Left colon (tissue), 2 donors: ENCODE results near the gene NIN. TPM values are rescaled to one million over a fixed set of nuclear protein-coding genes. Genes with fewer than 3 reads are reported as not detected.
A peak's percentile ranks its signal among the peaks of the same experiment; 100 is the strongest.

Source experiments
- ATAC-seq: fragments of 200-7000 bp; cut with Tn5 transposase; one replicate; pipeline ENCODE4 v1.9.1; 2020; ENCODE audit warnings: mild to moderate bottlenecking, moderate library complexity
- DNase-seq, 2 donors: peaks; one replicate each; pipeline ENCODE4 v3.0.0-alpha.2; 2020
- intact Hi-C, 2 donors: fragments of 100-400 bp; cut with DNase I in 1 of 2; cut with micrococcal nuclease in 1 of 2; formaldehyde crosslinking; loops; one replicate each; pipeline versions ENCODE4 v1.11.2 to v1.14.0; 2022; cut with DNase I, micrococcal nuclease
- total RNA-seq, 2 donors: library from RNA; stranded (reverse); fragmentation: NEBNext Ultra II Directional; extraction: Animal tissue kit (Norgen Biotek cat#: 25700); gene quantifications; one replicate each; pipeline ENCODE4 v1.2.1, GENCODE V29; 2021
- donor health status: DM: no; HTN: no; CAD: no.
- donor health status: DM: yes; HTN: yes; CAD: no.

The NIN gene
- total RNA-seq, 2 donors from 2014 or later: 21.0 to 24.7 TPM

DNA sequence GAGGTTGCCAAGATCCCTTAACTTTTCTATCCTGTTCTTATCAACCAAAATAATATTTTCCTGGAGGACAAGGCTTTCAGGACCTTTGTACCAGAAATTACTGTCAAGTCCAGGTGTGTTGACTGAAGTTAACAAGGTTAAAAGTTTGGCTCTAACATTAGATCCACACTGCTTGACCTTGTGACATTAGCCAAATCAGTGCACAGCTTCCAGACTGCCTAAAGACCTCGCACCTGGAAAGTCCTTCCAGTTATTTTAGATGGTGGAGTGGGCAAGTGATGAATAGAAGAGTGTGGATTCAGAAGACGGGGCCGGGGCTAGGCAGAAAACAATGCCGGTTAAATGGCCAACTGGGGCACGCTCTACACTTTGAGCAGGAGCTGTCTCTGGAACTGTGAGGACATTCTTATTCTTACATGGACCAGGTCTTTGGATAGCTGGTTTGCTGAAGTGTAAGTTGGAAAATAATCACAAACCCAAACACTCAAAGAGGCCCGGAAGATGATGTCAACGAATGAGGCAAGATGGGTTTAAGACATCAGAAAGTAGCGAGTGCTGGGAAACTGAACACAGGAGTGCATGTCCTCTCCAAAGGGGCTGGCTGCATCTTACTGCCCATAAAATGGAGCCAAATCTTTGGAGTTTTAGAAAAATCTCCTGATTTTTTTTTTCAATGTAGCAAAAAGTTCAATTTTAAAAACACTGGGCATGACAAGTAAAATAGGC is 56.3 kb downstream of the NIN start:
- no peak for DNase-seq
- intact Hi-C loops: loop anchor here in 1 of 2 donors (5.0 kb wide), 1 partner anchor 232 kb away; no protein-coding TSS in a partner anchor
- no peak for ATAC-seq

DNA sequence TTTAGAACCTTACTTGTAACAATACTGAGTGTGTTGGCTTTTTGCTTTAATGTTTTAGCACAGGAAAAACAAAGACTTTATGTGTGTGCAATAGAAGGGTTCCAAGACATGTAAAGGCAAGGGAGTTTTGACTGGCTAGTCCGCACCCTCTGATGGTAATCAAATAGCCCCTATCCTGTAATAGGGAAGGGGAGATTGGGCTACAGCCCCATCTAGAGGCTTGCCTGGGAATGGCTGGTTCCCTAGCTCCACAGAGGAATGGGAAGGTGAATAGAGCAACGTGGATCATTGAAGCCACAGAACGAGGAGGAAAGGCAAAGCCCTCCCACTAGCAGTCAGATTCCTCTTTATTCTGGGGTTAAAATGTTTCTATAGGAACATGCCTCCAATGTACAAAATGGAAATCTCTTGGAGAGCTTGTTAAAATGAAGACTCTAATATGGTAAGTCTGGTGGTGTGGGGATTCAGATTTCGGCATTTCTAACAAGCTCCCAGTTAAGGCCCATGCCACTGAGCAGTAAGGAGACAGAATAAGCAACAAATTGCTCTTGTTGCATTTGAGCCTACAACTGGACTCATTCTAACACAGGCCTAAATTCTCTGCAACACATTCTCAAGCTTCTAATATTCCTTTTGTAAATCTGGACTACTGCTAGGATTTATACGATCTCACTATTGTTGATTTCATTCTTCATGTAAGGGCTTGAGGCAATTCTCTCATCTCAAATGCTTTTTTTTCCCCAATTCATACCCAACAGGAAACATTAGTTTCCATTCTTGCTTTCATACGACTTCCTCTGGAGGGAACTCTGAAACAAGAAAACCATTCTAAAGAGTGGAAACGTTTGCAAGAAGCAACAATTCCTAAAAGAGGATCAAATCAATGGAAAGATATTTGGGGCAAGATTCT is 57.1 kb downstream of the NIN start:
- DNase-seq (peak in 1 of 2 donors; percentile 37), ATAC-seq (peak; percentile 75)
- intact Hi-C loops: no loop called here

DNA sequence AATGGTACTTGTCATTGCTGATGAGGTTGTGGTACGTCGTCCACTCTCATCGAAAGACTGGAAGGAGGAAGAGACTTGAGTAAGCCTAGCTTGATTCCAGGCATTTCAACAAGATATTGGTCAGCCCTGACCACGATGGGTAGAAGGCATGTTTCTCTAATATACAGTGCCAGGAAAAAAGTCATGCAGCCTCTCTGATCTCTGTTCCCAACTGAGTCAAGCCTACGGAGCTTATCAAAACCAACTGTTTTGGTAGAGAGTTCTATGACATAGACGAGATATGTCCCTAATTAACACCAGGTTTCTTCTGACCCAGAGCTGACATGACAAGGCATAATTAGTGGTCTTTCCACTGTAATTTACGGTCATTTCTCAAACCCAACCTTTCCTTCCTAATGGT is 58.5 kb downstream of the NIN start:
- DNase-seq (no peak), ATAC-seq (no peak)
- intact Hi-C loops: no loop called here

DNA sequence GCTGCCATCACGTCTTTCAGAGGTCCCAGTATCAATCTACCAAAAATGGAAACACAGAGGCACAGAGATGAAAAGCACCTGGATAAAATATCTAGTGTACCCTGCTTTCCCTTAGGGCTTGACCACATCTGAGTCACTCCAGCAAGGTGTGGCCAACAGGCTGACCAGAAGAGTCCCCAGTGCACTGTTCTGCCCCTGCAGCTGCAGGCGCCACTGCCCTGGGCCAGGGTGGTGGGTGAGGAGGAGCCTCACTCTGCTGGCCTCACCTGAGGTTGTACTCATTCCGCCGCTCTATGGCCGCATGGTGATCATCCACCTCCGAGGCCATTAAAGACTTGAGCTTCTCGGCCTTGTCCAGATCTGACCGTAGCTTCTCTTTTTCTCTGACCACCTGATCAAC is 60.4 kb downstream of the NIN start:
- DNase-seq: no peak
- intact Hi-C loops: no loop called here
- ATAC-seq: no peak

DNA sequence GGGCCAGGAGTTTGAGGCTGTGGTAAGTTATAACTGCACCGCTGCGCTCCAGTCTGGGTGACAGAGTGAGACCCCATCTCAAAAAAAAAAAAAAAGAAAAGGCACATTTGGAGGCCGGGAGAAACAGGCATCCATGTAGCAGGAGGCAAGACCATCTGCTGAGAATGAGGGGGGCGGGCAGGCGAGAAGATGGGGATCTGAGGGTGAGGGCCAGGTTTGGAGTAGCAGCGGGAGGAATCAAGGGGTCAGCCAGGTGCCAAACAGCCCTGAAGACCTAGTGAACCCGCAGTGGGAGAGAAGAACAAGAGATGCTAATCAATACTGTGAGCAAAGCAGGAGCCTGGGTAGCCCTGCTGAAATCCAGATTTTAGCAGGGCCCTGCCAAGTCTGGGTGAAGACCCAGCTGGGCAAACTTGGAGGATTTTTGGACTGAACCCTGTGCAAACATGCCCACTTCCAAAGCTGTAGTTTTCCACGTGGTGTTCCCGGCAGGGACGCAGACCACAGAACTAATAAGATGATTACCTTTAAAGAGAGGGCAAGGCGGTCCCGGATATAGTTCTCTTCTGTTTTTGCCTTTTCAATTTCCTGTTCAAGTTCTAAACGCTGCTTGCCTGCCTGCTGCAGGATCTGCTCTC is 61.0 kb downstream of the NIN start:
- DNase-seq: no peak
- intact Hi-C loops: no loop called here
- ATAC-seq: no peak

DNA sequence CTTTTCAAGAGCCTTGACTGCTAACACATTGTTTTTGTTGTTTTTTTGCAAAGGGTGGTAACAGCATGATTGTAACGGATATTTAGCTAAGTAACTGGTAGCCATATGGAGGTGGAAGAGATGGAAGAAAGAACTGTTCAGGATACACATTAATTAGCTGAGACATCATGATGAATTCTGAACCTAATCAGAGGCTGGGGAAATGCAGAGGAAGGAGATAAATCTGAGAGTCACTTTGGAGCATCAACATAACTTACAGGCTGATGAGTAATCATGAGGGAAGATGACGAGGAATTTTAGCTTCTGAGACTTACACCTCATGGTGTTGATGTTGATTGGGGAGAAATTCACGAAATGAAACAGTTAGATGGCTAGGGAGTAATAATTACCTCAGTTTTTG is 62.3 kb downstream of the NIN start:
- DNase-seq: no peak
- no peak for ATAC-seq
- intact Hi-C loops: no loop called here

DNA sequence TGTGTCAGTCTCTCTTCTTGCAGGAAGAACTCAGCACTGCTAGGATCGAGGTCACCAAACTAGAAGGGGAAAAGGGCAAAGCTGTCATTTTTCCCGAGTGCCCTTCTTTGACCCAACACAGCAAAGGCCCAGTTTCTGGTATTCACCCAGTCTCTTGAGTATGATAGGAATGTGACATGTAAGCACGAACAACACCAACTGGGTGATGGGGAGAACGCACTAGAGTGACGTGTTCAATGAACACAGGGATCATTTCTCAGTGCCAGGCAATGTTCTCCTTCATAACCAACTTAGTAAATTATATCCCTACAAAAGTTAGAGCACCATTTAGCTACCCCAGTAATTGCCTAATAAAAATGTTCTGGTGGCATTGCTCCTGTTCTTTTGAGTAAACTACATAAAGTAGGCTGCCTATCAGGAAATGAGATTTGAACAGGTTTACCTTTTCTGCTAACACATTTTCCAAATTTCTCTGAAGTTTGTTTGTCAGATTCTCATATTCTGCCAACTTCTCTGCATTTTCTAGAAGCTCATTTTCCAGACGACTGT is 64.5 kb downstream of the NIN start:
- intact Hi-C loops: no loop called here
- no peak for ATAC-seq
- no peak for DNase-seq

GRCh38 chr14:50763382-50764007 is 67.5 kb downstream of the NIN start:
- ATAC-seq (no peak), DNase-seq (no peak)
- intact Hi-C loops: no loop called here

- ATAC-seq (no peak), DNase-seq (no peak)
- intact Hi-C loops: no loop called here
These were observed 68.0 kb downstream of the NIN start for GRCh38 chr14:50762931-50763300.

- intact Hi-C loops: no loop called here
- ATAC-seq (no peak), DNase-seq (no peak)
These were observed 68.7 kb downstream of the NIN start for GRCh38 chr14:50762001-50762930.

DNA sequence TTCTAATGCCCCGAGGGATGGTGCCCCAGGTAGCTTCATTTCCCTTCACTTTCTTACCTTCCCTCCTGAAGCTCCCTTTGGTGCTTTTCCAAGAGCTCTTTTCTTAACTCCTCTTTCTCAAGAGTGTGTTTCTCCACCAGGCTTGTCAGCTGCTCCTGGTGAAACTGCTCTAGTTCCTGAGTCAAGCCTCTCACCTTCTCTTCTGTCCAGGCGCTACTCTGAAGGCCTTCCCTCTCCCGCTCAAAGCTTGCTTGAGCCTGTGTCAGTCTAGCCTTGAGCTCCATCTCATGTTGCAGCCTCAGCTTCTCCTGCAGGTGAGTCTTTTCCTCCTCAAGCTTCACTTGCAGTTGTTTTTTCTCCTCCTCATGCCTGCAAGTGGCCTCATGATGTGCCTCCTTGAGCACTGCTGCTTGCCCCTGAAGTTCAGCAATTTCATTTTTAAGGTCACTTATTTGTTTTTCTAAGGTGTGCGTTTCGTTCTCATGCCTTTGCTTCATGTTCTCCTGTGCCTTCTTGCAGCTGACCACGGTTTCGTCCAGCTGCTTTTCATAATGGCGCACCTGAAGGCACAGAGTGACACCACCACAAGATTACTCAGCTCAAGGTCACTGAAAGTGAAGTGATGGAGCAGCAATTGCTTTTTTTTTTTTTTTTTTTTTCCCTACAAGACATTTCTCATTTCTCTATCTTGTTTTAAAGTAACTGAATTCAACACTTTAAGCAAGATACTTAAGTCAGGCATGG is 71.0 kb downstream of the NIN start:
- no peak for DNase-seq
- intact Hi-C loops: no loop called here

GRCh38 chr14:50758945-50759344 is 72.0 kb downstream of the NIN start:
- no peak for ATAC-seq
- intact Hi-C loops: no loop called here
- no peak for DNase-seq

More for the DNA sequence above, 71.0 kb downstream of the NIN start:
- no peak for ATAC-seq

- intact Hi-C loops: no loop called here
- DNase-seq (no peak), ATAC-seq (no peak)
These were observed 72.7 kb downstream of the NIN start for GRCh38 chr14:50758305-50758704.

DNA sequence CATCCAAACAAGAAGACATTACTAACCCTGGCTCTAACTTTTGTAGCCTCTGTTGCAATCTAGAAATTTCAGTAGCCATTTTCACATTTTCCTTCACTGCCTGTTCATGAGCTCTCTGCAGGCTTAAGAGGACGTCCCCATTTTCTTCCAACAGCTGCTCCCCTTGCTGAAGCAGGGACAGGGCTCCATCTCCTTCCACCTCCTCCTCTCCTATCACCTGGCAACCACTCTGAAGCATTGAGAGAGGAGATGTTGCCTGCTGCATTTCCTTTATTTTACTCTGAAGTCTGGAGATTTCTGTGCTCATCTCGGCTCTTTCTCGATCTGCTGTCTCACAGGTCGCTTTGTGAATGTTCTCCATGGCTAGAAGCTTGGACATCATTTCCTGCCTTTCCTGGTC is 73.3 kb downstream of the NIN start:
- DNase-seq (no peak), ATAC-seq (no peak)
- intact Hi-C loops: no loop called here

- DNase-seq (no peak), ATAC-seq (no peak)
- intact Hi-C loops: no loop called here
These were observed 74.7 kb downstream of the NIN start for GRCh38 chr14:50756300-50756699.

DNA sequence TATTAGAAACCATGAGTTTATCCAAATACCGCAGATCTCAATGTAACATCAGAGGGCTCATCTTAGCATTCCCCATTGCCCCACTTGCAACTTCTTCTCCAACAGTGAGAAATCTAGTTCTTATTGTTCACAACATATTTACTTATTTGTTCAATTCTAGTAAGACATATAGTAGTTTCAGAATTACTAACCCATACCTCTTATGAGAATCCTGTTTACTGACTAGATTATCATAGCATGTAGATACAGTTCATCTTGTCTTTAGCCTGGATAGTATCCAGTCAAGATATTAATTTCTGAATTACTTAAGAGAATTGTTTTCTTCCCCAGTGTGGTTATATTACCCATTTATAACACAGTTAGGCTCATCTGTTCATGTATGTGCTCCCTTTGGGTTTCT is 80.6 kb downstream of the NIN start:
- ATAC-seq (no peak), DNase-seq (no peak)

GRCh38 chr14:50745401-50746058 is 85.4 kb downstream of the NIN start:
- ATAC-seq (no peak), DNase-seq (no peak)
- intact Hi-C loops: no loop called here

More for the DNA sequence above, 80.6 kb downstream of the NIN start:
- intact Hi-C loops: no loop called here
